SK-N-SH (cell line): ENCODE results near the gene TNXB. TPM values are rescaled to one million over a fixed set of nuclear protein-coding genes. Genes with fewer than 3 reads are reported as not detected.

Experiments
- CTCF ChIA-PET: fragments of 300-600, 350-600 bp; formaldehyde crosslinking; extraction: SDS; loops from one replicate; lab custom pipeline; 2021; lab: Yijun Ruan, JAX
- POLR2A ChIA-PET: fragments of 350-600 bp; sonication (Branson Sonifier 250); formaldehyde crosslinking; extraction: SDS; loops from one replicate; lab custom pipeline; 2020; ENCODE audit warnings: antibody characterized with exemption, inconsistent platforms; lab: Yijun Ruan, JAX
- DNase-seq: peaks from one replicate; pipeline ENCODE4 v3.0.0; 2012
- H2AFZ ChIP-seq: fragments of 200-600 bp; sonication (generic); 2 replicates; pipeline ENCODE4 v1.8.1; 2016; ENCODE audit warnings: antibody characterized with exemption, mild to moderate bottlenecking, low read depth
- H3F3A ChIP-seq: fragments of 200-600 bp; sonication (generic); replicated peaks from 2 replicates; pipeline ENCODE3; 2016; ENCODE audit warnings: antibody characterized with exemption, mild to moderate bottlenecking; ENCODE audit not compliant: insufficient read depth
- H3K27ac ChIP-seq, 2 experiments: fragments of 200-500 bp in 1 of 2; fragments of 200-600 bp in 1 of 2; sonication (Bioruptor generic) in 1 of 2; sonication (generic), shearing (Covaris generic) in 1 of 2; 2 replicates each; pipeline versions ENCODE4 v1.5.1 to v1.6.1; 2014 to 2016; ENCODE audit warnings: low read depth in 2 of 2, inconsistent platforms in 1 of 2, low read length in 1 of 2, mild to moderate bottlenecking in 1 of 2, mixed read lengths in 1 of 2
- H3K27me3 ChIP-seq: fragments of 200-600 bp; sonication (generic), shearing (Covaris generic); 2 replicates; pipeline ENCODE4 v1.6.1; 2016; ENCODE audit warnings: mixed run types; ENCODE audit not compliant: insufficient read depth
- H3K36me3 ChIP-seq, 2 experiments: fragments of 200-500 bp in 1 of 2; fragments of 200-600 bp in 1 of 2; sonication (Bioruptor generic) in 1 of 2; sonication (generic) in 1 of 2; replicated peaks in 1 of 2; 2 replicates each; pipeline versions ENCODE3 to v1.5.1; 2014 to 2016; ENCODE audit warnings: low read length in 1 of 2, mild to moderate bottlenecking in 1 of 2; ENCODE audit not compliant: insufficient read depth in 2 of 2, control insufficient read depth in 1 of 2
- H3K4me1 ChIP-seq, 2 experiments: fragments of 200-500 bp in 1 of 2; fragments of 200-600 bp in 1 of 2; sonication (Bioruptor generic) in 1 of 2; sonication (generic), shearing (Covaris generic) in 1 of 2; 2 replicates each; pipeline versions ENCODE4 v1.5.1 to v1.6.1; 2014 to 2016; ENCODE audit warnings: low read depth in 1 of 2, low read length in 1 of 2, mixed run types in 1 of 2; ENCODE audit not compliant: insufficient read depth in 2 of 2, control insufficient read depth in 1 of 2
- H3K4me2 ChIP-seq: fragments of 200-600 bp; sonication (generic), shearing (Covaris generic); 2 replicates; pipeline ENCODE4 v1.6.1; 2017; ENCODE audit warnings: mixed run types
- H3K4me3 ChIP-seq, 2 experiments: fragments of 200-500 bp in 1 of 2; fragments of 200-600 bp in 1 of 2; sonication (Bioruptor generic) in 1 of 2; sonication (generic), shearing (Covaris generic) in 1 of 2; 2 replicates each; pipeline versions ENCODE4 v1.5.1 to v1.8.1; 2014 to 2016; ENCODE audit warnings: low read depth in 2 of 2, inconsistent platforms in 1 of 2, low read length in 1 of 2, mild to moderate bottlenecking in 1 of 2, mixed read lengths in 1 of 2, moderate library complexity in 1 of 2
- H3K79me2 ChIP-seq: fragments of 200-600 bp; sonication (generic); 2 replicates; pipeline ENCODE4 v1.8.1; 2017; ENCODE audit warnings: mild to moderate bottlenecking; ENCODE audit not compliant: insufficient read depth
- H3K9ac ChIP-seq: fragments of 200-600 bp; sonication (generic); 2 replicates; pipeline ENCODE4 v1.6.1; 2017; ENCODE audit warnings: mixed run types
- H3K9me2 ChIP-seq: fragments of 200-600 bp; sonication (generic); 2 replicates; pipeline ENCODE4 v1.6.1; 2017; ENCODE audit warnings: mixed run types
- H3K9me3 ChIP-seq: fragments of 200-600 bp; sonication (generic); 2 replicates; pipeline ENCODE4 v1.6.1; 2017; ENCODE audit warnings: mixed run types, mild to moderate bottlenecking, moderate library complexity
- H4K20me1 ChIP-seq: fragments of 200-600 bp; sonication (generic); 2 replicates; pipeline ENCODE4 v1.6.1; 2017; ENCODE audit warnings: mild to moderate bottlenecking, mixed run types; ENCODE audit not compliant: insufficient read depth
- CHD2 ChIP-seq: fragments of 150-350 bp; IDR thresholded peaks from 2 replicates; pipeline ENCODE4 v1.6.1; 2018; ENCODE audit warnings: low read length; ENCODE audit not compliant: partially characterized antibody
- EP300 ChIP-seq, 2 experiments: IDR thresholded peaks; 2 replicates each; pipeline versions ENCODE4 v1.4.0 to v1.6.1; 2012; ENCODE audit warnings: borderline replicate concordance in 1 of 2, low read depth in 1 of 2, low read length in 1 of 2
- EZH2phosphoT487 ChIP-seq: fragments of 200-600 bp; sonication (generic); IDR thresholded peaks from 2 replicates; pipeline ENCODE4 v1.6.1; 2017; ENCODE audit warnings: low read depth, mixed run types, mild to moderate bottlenecking, antibody characterized with exemption, moderate library complexity, borderline replicate concordance
- FOXJ3 ChIP-seq: sonication (generic); formaldehyde crosslinking; IDR thresholded peaks from 2 replicates; pipeline ENCODE4 v1.5.1; 2020; ENCODE audit warnings: mild to moderate bottlenecking, missing genetic modification reagents
- FOXM1 ChIP-seq: IDR thresholded peaks from 2 replicates; pipeline ENCODE4 v1.4.0; 2012; ENCODE audit warnings: low read depth, mild to moderate bottlenecking
- GABPA ChIP-seq: IDR thresholded peaks from 2 replicates; pipeline ENCODE4 v1.4.0; 2012; ENCODE audit warnings: low read depth, mild to moderate bottlenecking
- JUND ChIP-seq: IDR thresholded peaks from 2 replicates; pipeline ENCODE4 v1.4.0; 2012
- MEF2A ChIP-seq: IDR thresholded peaks from 2 replicates; pipeline ENCODE4 v1.4.0; 2012; ENCODE audit warnings: low read depth, borderline replicate concordance
- NFIC ChIP-seq: IDR thresholded peaks from 2 replicates; pipeline ENCODE4 v1.4.0; 2012; ENCODE audit warnings: borderline replicate concordance
- NRF1 ChIP-seq: IDR thresholded peaks from 2 replicates; pipeline ENCODE4 v1.6.1; 2012; ENCODE audit warnings: low read depth, mild to moderate bottlenecking, low read length
- POLR2AphosphoS5 ChIP-seq: IDR thresholded peaks from 2 replicates; pipeline ENCODE4 v1.6.1; 2012; ENCODE audit warnings: low read depth, low read length
- RCOR1 ChIP-seq: fragments of 150-350 bp; IDR thresholded peaks from 2 replicates; pipeline ENCODE4 v1.6.1; 2017; ENCODE audit warnings: antibody characterized with exemption, low read length
- RFX5 ChIP-seq: IDR thresholded peaks from 2 replicates; pipeline ENCODE4 v1.6.1; 2012; ENCODE audit warnings: mild to moderate bottlenecking, improper control_type of control experiment, low read length
- RXRA ChIP-seq: IDR thresholded peaks from 2 replicates; pipeline ENCODE4 v1.4.0; 2012; ENCODE audit warnings: low read depth, mild to moderate bottlenecking, borderline replicate concordance
- SIN3A ChIP-seq: IDR thresholded peaks from 2 replicates; pipeline ENCODE4 v1.6.1; 2012; ENCODE audit warnings: low read depth, mild to moderate bottlenecking, low read length, moderate library complexity, borderline replicate concordance
- SMC3 ChIP-seq: IDR thresholded peaks from 2 replicates; pipeline ENCODE4 v1.6.1; 2012; ENCODE audit warnings: low read depth, low read length, improper control_type of control experiment
- TAF1 ChIP-seq: IDR thresholded peaks from 2 replicates; pipeline ENCODE4 v1.6.1; 2012; ENCODE audit warnings: low read depth, mild to moderate bottlenecking, low read length, moderate library complexity, borderline replicate concordance
- TCF12 ChIP-seq: IDR thresholded peaks from 2 replicates; pipeline ENCODE4 v1.4.0; 2012
- YY1 ChIP-seq: IDR thresholded peaks from 2 replicates; pipeline ENCODE4 v1.4.0; 2012; ENCODE audit warnings: low read depth, mild to moderate bottlenecking
- WGBS: methylation state at CpG from one replicate; pipeline ENCODE4 v1.1.6; 2017; ENCODE audit warnings: low lambda C conversion rate; 5-methylcytosine and 5-hydroxymethylcytosine counted together
- polyA plus RNA-seq, 3 experiments: library from polyadenylated mRNA; depleted of rRNA; stranded (reverse); fragments of >200 nt; gene quantifications; 2 replicates each; pipeline ENCODE4 v1.2.3, GENCODE V29; 2012
- TF ChIP-seq, protein P1 (sequence below): IDR thresholded peaks from 2 replicates; pipeline ENCODE4 v1.4.0; 2012; ENCODE audit warnings: low read depth, borderline replicate concordance
- TF ChIP-seq, protein P2 (sequence below): fragments of 150-350 bp; IDR thresholded peaks from 2 replicates; pipeline ENCODE4 v1.6.1; 2016; ENCODE audit warnings: mild to moderate bottlenecking, low read depth, low read length
- TF ChIP-seq, protein P3 (sequence below): fragments of 150-350 bp; IDR thresholded peaks from 2 replicates; pipeline ENCODE4 v1.6.1; 2017; ENCODE audit warnings: antibody characterized with exemption, low read length, low read depth, borderline replicate concordance

Gene TNXB
- polyA plus RNA-seq, 1 of the 3 experiments (the other 2 are of a cell fraction) = 0.48 TPM

DNA sequence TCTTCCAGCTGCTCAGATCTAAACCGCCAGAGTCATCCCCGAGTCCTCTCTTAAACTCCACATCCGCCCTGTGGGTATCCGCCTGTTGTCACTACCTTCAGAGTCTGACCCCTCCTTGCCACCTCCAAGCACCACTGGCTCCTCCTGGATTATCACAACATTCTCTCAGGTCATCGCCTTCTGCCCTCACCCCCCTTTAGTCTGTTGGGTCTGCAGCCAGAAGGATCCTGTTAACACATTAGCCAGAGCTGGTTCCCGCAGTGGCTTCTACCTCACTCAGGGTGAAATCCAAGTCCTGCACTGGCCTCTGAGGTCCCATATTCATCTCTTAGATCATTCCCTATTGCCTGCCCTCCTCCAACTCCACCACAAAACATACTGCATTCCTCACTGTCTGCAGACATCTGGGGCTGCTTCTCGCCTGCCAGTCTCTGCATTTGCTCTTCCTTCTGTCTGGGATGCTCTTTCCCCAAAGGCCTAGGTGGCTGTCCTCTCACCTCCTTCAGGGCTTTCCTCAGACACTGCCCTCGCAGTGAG lies 34.1 kb downstream of the TNXB start:
- Histone ChIP-seq H3K9me2 (no peaks in the 10 kb centered on the region), H3K9me3 (no peaks in the 10 kb centered on the region), H3K9ac (no peak overlapping the region), H3F3A (no peaks in the 10 kb centered on the region), H3K4me1 (no peaks in the 10 kb centered on the region), H4K20me1 (no peaks in the 10 kb centered on the region), H3K27me3 (no peaks in the 10 kb centered on the region; the same call in 1 of the 2 replicates), H3K27ac (no peak overlapping the region), H2AFZ (no peak overlapping the region), H3K4me3 (no peak overlapping the region), H3K4me2 (no peak overlapping the region), H3K79me2 (no peaks in the 10 kb centered on the region), H3K36me3 (no peaks in the 10 kb centered on the region)
- CTCF ChIA-PET = interaction anchor here (0.8 to 1.5 kb wide), 3 partner anchors 9 to 13 kb away, joined by 3 read pairs; no protein-coding TSS in a partner anchor
- no peak for DNase-seq
- 76% methylated on average over 8 of the region's 8 CpGs for WGBS
- POLR2A ChIA-PET = no interaction called here
- TF ChIP-seq SMC3 = no peak
- no peak for TF ChIP-seq NRF1
- TF ChIP-seq SIN3A = no peak
- TF ChIP-seq JUND = no peak
- no peak for TF ChIP-seq TAF1
- no peak for TF ChIP-seq RCOR1
- TF ChIP-seq, protein P1, sequence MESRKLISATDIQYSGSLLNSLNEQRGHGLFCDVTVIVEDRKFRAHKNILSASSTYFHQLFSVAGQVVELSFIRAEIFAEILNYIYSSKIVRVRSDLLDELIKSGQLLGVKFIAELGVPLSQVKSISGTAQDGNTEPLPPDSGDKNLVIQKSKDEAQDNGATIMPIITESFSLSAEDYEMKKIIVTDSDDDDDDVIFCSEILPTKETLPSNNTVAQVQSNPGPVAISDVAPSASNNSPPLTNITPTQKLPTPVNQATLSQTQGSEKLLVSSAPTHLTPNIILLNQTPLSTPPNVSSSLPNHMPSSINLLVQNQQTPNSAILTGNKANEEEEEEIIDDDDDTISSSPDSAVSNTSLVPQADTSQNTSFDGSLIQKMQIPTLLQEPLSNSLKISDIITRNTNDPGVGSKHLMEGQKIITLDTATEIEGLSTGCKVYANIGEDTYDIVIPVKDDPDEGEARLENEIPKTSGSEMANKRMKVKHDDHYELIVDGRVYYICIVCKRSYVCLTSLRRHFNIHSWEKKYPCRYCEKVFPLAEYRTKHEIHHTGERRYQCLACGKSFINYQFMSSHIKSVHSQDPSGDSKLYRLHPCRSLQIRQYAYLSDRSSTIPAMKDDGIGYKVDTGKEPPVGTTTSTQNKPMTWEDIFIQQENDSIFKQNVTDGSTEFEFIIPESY = no peak
- TF ChIP-seq MEF2A = no peak
- TF ChIP-seq GABPA = no peak
- no peak for TF ChIP-seq RFX5
- TF ChIP-seq CHD2 = no peak
- TF ChIP-seq, protein P2, sequence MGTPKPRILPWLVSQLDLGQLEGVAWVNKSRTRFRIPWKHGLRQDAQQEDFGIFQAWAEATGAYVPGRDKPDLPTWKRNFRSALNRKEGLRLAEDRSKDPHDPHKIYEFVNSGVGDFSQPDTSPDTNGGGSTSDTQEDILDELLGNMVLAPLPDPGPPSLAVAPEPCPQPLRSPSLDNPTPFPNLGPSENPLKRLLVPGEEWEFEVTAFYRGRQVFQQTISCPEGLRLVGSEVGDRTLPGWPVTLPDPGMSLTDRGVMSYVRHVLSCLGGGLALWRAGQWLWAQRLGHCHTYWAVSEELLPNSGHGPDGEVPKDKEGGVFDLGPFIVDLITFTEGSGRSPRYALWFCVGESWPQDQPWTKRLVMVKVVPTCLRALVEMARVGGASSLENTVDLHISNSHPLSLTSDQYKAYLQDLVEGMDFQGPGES = no peak
- TF ChIP-seq POLR2AphosphoS5 = no peak

DNA sequence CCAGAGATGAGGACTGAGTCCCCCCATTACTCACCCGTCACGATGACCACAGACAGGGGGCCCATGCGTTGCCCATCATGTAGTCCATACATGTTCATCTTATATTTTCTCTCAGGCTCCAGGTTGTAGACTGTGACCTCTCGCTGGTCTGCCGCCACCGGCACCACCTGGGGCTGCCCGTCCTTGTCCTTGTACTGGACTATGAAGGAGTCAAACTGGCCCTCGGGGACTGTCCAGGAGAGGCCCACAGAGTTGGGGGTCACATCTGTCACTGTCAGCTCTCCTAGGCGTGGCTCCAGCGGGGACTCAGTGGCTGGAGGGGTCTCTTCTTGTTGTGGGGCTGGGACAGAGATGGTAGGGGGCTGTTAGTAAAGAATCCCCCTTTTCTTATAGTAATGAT lies 35.5 kb downstream of the TNXB start:
- H4K20me1 ChIP-seq = no peaks in the 10 kb centered on the region
- CTCF ChIA-PET = interaction anchor here (1.0 to 1.3 kb wide), 2 partner anchors 15 to 25 kb away, joined by 3 to 5 read pairs; no protein-coding TSS in a partner anchor
- H3K27ac ChIP-seq = no peak overlapping the region
- no peak overlapping the region for H3K4me2 ChIP-seq
- no peak overlapping the region for H3K4me3 ChIP-seq
- H3K9me3 ChIP-seq = no peaks in the 10 kb centered on the region
- H3F3A ChIP-seq = no peaks in the 10 kb centered on the region
- no peak for TF ChIP-seq GABPA
- TF ChIP-seq EP300 (IDR thresholded peaks at IDR 0.05; ENCODE audit: borderline replicate concordance in 1 of 2, low read depth in 1 of 2, low read length in 1 of 2) = no peak
- no peak for TF ChIP-seq MEF2A
- TF ChIP-seq FOXM1 = no peak
- no peak for TF ChIP-seq YY1
- TF ChIP-seq FOXJ3 (CRISPR knock-in tag) = no peak
- TF ChIP-seq RXRA = no peak
- TF ChIP-seq, protein P3, sequence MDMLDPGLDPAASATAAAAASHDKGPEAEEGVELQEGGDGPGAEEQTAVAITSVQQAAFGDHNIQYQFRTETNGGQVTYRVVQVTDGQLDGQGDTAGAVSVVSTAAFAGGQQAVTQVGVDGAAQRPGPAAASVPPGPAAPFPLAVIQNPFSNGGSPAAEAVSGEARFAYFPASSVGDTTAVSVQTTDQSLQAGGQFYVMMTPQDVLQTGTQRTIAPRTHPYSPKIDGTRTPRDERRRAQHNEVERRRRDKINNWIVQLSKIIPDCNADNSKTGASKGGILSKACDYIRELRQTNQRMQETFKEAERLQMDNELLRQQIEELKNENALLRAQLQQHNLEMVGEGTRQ = no peak
- TF ChIP-seq NFIC = no peak
- no peak for TF ChIP-seq SIN3A
- TF ChIP-seq TCF12 = no peak
- TF ChIP-seq EZH2phosphoT487 = no peak
- no peaks in the 10 kb centered on the region; the same call in 1 of the 2 replicates for H3K27me3 ChIP-seq
- H3K36me3 ChIP-seq = no peaks in the 10 kb centered on the region
- POLR2A ChIA-PET = no interaction called here
- H3K4me1 ChIP-seq = no peaks in the 10 kb centered on the region
- H3K9me2 ChIP-seq = no peaks in the 10 kb centered on the region
- no peaks in the 10 kb centered on the region for H3K79me2 ChIP-seq
- no peak overlapping the region for H3K9ac ChIP-seq
- no peak for DNase-seq
- H2AFZ ChIP-seq = no peak overlapping the region
- WGBS = 77% methylated on average over 10 of the region's 10 CpGs
